SU-DHL-6 (cell line): ENCODE data around the gene HAUS7.

Experiments
- H2AFZ ChIP-seq: fragments of 200-600 bp; sonication (generic); 2 replicates; pipeline ENCODE4 v1.6.1; 2014; ENCODE audit warnings: low read depth, mild to moderate bottlenecking, moderate library complexity, mixed read lengths, antibody characterized with exemption, low read length; ENCODE audit not compliant: severe bottlenecking
- H3F3A ChIP-seq: fragments of 200-600 bp; shearing (Covaris generic); 2 replicates; pipeline ENCODE4 v1.6.0; 2016; ENCODE audit warnings: antibody characterized with exemption, mild to moderate bottlenecking; ENCODE audit not compliant: insufficient read depth
- H3K27ac ChIP-seq: fragments of 200-600 bp; sonication (generic); 2 replicates; pipeline ENCODE4 v1.5.1; 2016; ENCODE audit warnings: low read depth, mild to moderate bottlenecking, low read length, moderate library complexity, mixed read lengths
- H3K27me3 ChIP-seq: fragments of 200-600 bp; sonication (generic), shearing (Covaris generic); 2 replicates; pipeline ENCODE4 v1.6.0; 2014; ENCODE audit warnings: mild to moderate bottlenecking, low read length
- H3K36me3 ChIP-seq: fragments of 200-600 bp; sonication (generic); 2 replicates; pipeline ENCODE4 v1.6.1; 2014; ENCODE audit warnings: mild to moderate bottlenecking, low read length, mixed read lengths
- H3K4me2 ChIP-seq: fragments of 300-600, 200-600 bp; shearing (Covaris generic), sonication (generic); 2 replicates; pipeline ENCODE4 v1.6.0; 2014; ENCODE audit warnings: low read length, low read depth, mild to moderate bottlenecking; ENCODE audit not compliant: poor library complexity, severe bottlenecking
- H3K4me3 ChIP-seq: fragments of 200-600 bp; sonication (generic); 2 replicates; pipeline ENCODE4 v1.5.1; 2014; ENCODE audit warnings: antibody characterized with exemption, low read length, mild to moderate bottlenecking, mixed read lengths; ENCODE audit not compliant: insufficient read depth, poor library complexity, severe bottlenecking
- H3K79me2 ChIP-seq: fragments of 200-600 bp; sonication (generic); 2 replicates; pipeline ENCODE4 v1.6.1; 2014; ENCODE audit warnings: mild to moderate bottlenecking, low read length, moderate library complexity; ENCODE audit not compliant: insufficient read depth
- H3K9ac ChIP-seq: fragments of 200-600 bp; sonication (generic); 2 replicates; pipeline ENCODE4 v1.7.0; 2014; ENCODE audit warnings: mild to moderate bottlenecking, low read length
- H3K9me2 ChIP-seq: fragments of 200-600 bp; sonication (generic); replicated peaks from 2 replicates; pipeline ENCODE4 v1.6.1; 2014; ENCODE audit warnings: low read length; ENCODE audit not compliant: insufficient read depth
- H3K9me3 ChIP-seq: fragments of 200-600 bp; sonication (generic); 2 replicates; pipeline ENCODE4 v1.6.1; 2014; ENCODE audit warnings: low read length, mixed read lengths; ENCODE audit not compliant: insufficient read depth
- H4K20me1 ChIP-seq: fragments of 200-600 bp; sonication (generic); 2 replicates; pipeline ENCODE4 v1.6.1; 2014; ENCODE audit warnings: low read depth, mild to moderate bottlenecking, antibody characterized with exemption, low read length, moderate library complexity, mixed read lengths
- EZH2phosphoT487 ChIP-seq: fragments of 200-600 bp; sonication (generic), shearing (Covaris generic); conservative IDR thresholded peaks from 2 replicates; pipeline ENCODE4 v1.6.1; 2018; ENCODE audit warnings: mild to moderate bottlenecking, antibody characterized with exemption, low read length, moderate library complexity, mixed read lengths
- TF ChIP-seq, protein P1 (sequence below): fragments of 200-600 bp; sonication (generic); IDR thresholded peaks from one replicate; pipeline ENCODE4 v1.5.1; 2017; ENCODE audit warnings: antibody characterized with exemption, mild to moderate bottlenecking, low read length, moderate library complexity; ENCODE audit not compliant: insufficient read depth, poor library complexity, severe bottlenecking

The HAUS7 gene

DNA sequence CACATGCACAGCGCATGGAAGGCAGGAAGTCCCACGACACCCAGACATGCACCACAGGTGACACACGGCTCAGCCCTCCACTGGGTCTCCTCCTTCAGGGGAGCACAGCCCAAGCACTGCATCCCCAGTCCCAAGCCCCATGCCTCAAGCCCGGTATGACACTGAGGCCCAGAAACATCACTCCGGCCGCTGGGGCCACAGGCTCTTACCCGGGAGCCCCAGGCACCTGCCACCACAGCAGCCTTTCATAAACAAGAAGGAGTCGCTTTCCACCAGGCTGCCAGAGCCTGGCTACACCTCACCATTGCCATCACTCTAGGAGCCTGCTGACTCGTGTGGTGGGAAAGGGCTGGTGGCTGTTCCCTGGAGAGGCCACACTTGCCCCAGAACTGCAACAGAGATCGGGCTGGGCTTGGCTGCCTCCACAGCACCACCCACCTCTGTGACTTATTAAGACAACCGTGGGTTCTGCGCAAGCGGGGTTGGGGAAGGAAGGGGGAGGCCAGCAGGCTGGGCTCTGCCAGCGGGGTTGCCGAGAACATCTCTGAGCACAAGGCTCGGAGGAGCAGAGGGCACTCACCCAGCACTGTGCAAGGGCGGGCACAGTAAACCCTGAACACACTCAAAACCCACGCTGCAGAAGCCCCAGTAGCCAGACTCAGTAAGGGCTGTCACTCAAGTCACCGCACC lies 4.5 kb downstream of the HAUS7 start:
- no peaks in the 10 kb centered on the region for H3K9me3 ChIP-seq
- H3K27ac ChIP-seq: no peak overlapping the region
- no peaks in the 10 kb centered on the region for H3K36me3 ChIP-seq
- no peaks in the 10 kb centered on the region for H3K27me3 ChIP-seq
- no peak overlapping the region for H3K4me2 ChIP-seq
- no peak overlapping the region for H2AFZ ChIP-seq
- no peaks in the 10 kb centered on the region for H3K9me2 ChIP-seq
- no peak overlapping the region for H3K9ac ChIP-seq
- no peaks in the 10 kb centered on the region for H4K20me1 ChIP-seq
- peaks cover 11% of the 10 kb centered on the region for H3K79me2 ChIP-seq
- H3F3A ChIP-seq: no peaks in the 10 kb centered on the region
- no peak overlapping the region for H3K4me3 ChIP-seq
- TF ChIP-seq EZH2phosphoT487: no peak
- TF ChIP-seq, protein P1, sequence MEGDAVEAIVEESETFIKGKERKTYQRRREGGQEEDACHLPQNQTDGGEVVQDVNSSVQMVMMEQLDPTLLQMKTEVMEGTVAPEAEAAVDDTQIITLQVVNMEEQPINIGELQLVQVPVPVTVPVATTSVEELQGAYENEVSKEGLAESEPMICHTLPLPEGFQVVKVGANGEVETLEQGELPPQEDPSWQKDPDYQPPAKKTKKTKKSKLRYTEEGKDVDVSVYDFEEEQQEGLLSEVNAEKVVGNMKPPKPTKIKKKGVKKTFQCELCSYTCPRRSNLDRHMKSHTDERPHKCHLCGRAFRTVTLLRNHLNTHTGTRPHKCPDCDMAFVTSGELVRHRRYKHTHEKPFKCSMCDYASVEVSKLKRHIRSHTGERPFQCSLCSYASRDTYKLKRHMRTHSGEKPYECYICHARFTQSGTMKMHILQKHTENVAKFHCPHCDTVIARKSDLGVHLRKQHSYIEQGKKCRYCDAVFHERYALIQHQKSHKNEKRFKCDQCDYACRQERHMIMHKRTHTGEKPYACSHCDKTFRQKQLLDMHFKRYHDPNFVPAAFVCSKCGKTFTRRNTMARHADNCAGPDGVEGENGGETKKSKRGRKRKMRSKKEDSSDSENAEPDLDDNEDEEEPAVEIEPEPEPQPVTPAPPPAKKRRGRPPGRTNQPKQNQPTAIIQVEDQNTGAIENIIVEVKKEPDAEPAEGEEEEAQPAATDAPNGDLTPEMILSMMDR: no peak

DNA sequence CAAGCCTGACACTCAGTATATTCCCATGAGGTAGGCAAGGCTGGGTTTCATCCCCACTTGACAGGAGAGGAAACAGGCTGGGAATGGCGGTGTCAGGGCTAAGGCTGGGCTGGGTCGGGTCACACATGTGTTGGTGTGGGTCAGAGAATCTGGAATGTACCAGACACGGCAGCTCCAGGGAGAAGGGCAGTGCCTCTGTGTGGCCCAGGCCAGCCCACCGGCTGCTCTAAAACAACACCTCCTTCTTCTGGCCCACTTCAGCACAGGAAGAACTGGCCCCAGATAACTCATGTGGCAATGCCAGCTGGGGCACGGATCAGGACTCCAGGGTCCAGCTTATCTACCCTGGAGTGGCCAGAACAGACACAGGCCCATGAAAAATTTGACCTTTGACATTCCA lies 6.3 kb downstream of the HAUS7 start:
- H3F3A ChIP-seq: no peaks in the 10 kb centered on the region
- no peak for TF ChIP-seq EZH2phosphoT487
- TF ChIP-seq, protein P1: no peak
- no peaks in the 10 kb centered on the region for H3K27me3 ChIP-seq
- no peaks in the 10 kb centered on the region for H4K20me1 ChIP-seq
- no peak overlapping the region for H3K4me3 ChIP-seq
- no peaks in the 10 kb centered on the region for H3K9me3 ChIP-seq
- no peaks in the 10 kb centered on the region for H3K9me2 ChIP-seq
- no peak overlapping the region for H3K9ac ChIP-seq
- H2AFZ ChIP-seq: no peak overlapping the region
- H3K79me2 ChIP-seq: 0 out of 2 replicates have a peak, but pooled peaks cover 4% of the 10 kb centered on the region
- H3K4me2 ChIP-seq: no peak overlapping the region
- H3K27ac ChIP-seq: no peak overlapping the region
- no peaks in the 10 kb centered on the region for H3K36me3 ChIP-seq

DNA sequence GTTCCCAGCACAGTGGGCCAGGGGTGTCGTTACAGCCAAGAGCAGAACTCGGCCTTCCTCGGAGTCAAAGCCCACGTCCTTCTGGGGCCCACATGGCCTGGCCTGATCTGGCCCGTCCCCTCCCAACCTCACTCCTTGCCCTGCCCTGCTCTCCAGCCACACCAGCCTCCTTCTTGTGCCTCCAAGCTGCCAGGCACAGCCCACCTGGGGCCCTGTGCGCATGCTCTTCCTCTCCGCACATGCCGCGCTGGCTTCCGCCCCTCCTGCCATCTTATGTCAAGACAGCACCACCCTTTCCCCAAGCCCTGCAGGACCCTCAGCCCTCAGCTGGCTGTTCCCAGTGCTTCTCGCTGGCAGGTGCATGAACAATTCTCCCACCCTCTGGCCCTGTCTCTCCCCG lies 6.8 kb downstream of the HAUS7 start:
- Histone ChIP-seq H3K27ac (no peak overlapping the region), H3F3A (no peaks in the 10 kb centered on the region), H3K9me2 (no peaks in the 10 kb centered on the region), H3K9ac (no peak overlapping the region), H4K20me1 (no peaks in the 10 kb centered on the region), H3K27me3 (no peaks in the 10 kb centered on the region), H3K9me3 (no peaks in the 10 kb centered on the region), H3K36me3 (no peaks in the 10 kb centered on the region), H3K79me2 (no peaks in the 10 kb centered on the region), H3K4me2 (no peak overlapping the region), H2AFZ (no peak overlapping the region), H3K4me3 (no peak overlapping the region)
- TF ChIP-seq EZH2phosphoT487: no peak
- TF ChIP-seq, protein P1: no peak

DNA sequence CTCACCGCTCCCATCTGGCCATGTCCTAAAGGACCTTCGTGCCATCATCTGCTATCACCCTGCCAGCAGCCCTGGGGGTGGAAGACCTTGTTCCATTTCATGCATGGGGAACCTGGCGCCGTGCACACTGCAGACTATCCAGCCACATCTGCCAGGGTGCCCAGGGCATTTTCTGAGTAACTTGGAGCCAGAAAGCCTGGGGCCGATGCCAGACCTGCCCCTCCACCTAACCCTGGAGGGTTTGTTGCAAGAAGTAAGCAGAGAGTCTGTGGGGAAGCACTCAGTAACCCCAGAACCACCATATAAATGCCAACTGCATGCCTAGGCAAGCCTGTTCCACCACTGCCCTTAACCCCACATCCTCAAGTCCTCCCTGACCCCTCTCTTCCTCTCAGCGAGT lies 7.3 kb downstream of the HAUS7 start:
- no peak overlapping the region for H3K27ac ChIP-seq
- H4K20me1 ChIP-seq: no peaks in the 10 kb centered on the region
- no peaks in the 10 kb centered on the region for H3K9me2 ChIP-seq
- TF ChIP-seq EZH2phosphoT487: no peak
- TF ChIP-seq, protein P1: no peak
- H3K79me2 ChIP-seq: no peaks in the 10 kb centered on the region
- H2AFZ ChIP-seq: no peak overlapping the region
- H3F3A ChIP-seq: no peaks in the 10 kb centered on the region
- H3K4me3 ChIP-seq: no peak overlapping the region
- no peaks in the 10 kb centered on the region for H3K9me3 ChIP-seq
- H3K36me3 ChIP-seq: no peaks in the 10 kb centered on the region
- H3K4me2 ChIP-seq: no peak overlapping the region
- H3K9ac ChIP-seq: no peak overlapping the region
- no peaks in the 10 kb centered on the region for H3K27me3 ChIP-seq
